T-cell (primary cell): ENCODE results near the gene TMEM229A. TPM values are rescaled to one million over a fixed set of nuclear protein-coding genes. Genes with fewer than 3 reads are reported as not detected.
"Not testable (repeated sequence)": the region's sequence is repeated elsewhere in the genome, so short reads cannot be mapped to it uniquely, and the experiment has no call there.

ENCODE experiments used
- ATAC-seq, 4 experiments: fragments of 200-7000 bp in 3 of 4; fragments of 150-1000 bp in 1 of 4; cut with Tn5 transposase; replicated peaks in 1 of 4; 1 replicate in 3 of 4; 2 replicates in 1 of 4; pipeline ENCODE4 v1.10.0; 2021; ENCODE audit warnings: moderate library complexity in 3 of 4, mild to moderate bottlenecking in 2 of 4, moderate number of reproducible peaks in 1 of 4
- CTCF ChIA-PET, 2 donors: fragments of 300-600 bp; sonication (Branson Sonifier 250); formaldehyde crosslinking; loops; one replicate each; lab custom pipeline; 2022; ENCODE audit warnings: antibody characterized with exemption in 2 of 2; lab: Charles Lee
- POLR2A ChIA-PET, 2 donors: fragments of 300-600 bp; sonication (Branson Sonifier 250); formaldehyde crosslinking; loops; one replicate each; lab custom pipeline; 2022; ENCODE audit warnings: antibody characterized with exemption in 2 of 2; lab: Charles Lee
- DNase-seq, 35 experiments: peaks; one replicate each; pipeline versions ENCODE4 v3.0.0 to v3.0.0-alpha.2; 2013 to 2023
- H3K27ac ChIP-seq: one replicate; pipeline ENCODE4 v1.5.1; 2013; ENCODE audit warnings: low read length
- H3K27me3 ChIP-seq, 2 experiments: replicated peaks in 1 of 2; 1 replicate in 1 of 2; 2 replicates in 1 of 2; pipeline versions ENCODE4 v1.6.1 to v1.7.0; 2013; ENCODE audit warnings: low read length in 1 of 2, mixed read lengths in 1 of 2; ENCODE audit not compliant: control insufficient read depth in 2 of 2, insufficient read depth in 2 of 2; ENCODE audit errors: extremely low read depth in 1 of 2
- H3K36me3 ChIP-seq, 2 donors: 1 replicate in 1 of 2; 2 replicates in 1 of 2; pipeline versions ENCODE4 v1.6.1 to v1.7.0; 2013; ENCODE audit warnings: low read length in 1 of 2; ENCODE audit not compliant: control insufficient read depth in 2 of 2, insufficient read depth in 1 of 2; ENCODE audit errors: extremely low read depth in 1 of 2
- H3K4me1 ChIP-seq, 2 experiments: 1 replicate in 1 of 2; 2 replicates in 1 of 2; pipeline versions ENCODE4 v1.6.1 to v1.7.0; 2013; ENCODE audit warnings: low read length in 2 of 2, mixed read lengths in 1 of 2; ENCODE audit not compliant: insufficient read depth in 2 of 2, control insufficient read depth in 1 of 2; ENCODE audit errors: extremely low read depth in 1 of 2
- H3K4me3 ChIP-seq, 2 donors: 1 replicate in 1 of 2; 2 replicates in 1 of 2; pipeline versions ENCODE4 v1.5.1 to v1.7.0; 2013; ENCODE audit warnings: mild to moderate bottlenecking in 2 of 2, low read length in 1 of 2, moderate library complexity in 1 of 2; ENCODE audit not compliant: control insufficient read depth in 1 of 2; ENCODE audit errors: extremely low read depth in 1 of 2
- H3K9me3 ChIP-seq: 2 replicates; pipeline ENCODE4 v1.7.0; 2013
- H3K27ac Mint-ChIP-seq, 2 donors: one replicate each; pipeline ENCODE4 v1.8.0; 2020 to 2021; ENCODE audit warnings: mild to moderate bottlenecking in 2 of 2, mixed read lengths in 2 of 2
- H3K27me3 Mint-ChIP-seq, 2 donors: one replicate each; pipeline ENCODE4 v1.8.0; 2021 to 2022; ENCODE audit warnings: mixed read lengths in 2 of 2
- H3K36me3 Mint-ChIP-seq: one replicate; pipeline ENCODE4 v1.8.0; 2021; ENCODE audit warnings: mixed read lengths
- H3K4me1 Mint-ChIP-seq, 3 donors: one replicate each; pipeline ENCODE4 v1.8.0; 2020 to 2022; ENCODE audit warnings: mixed read lengths in 3 of 3, mild to moderate bottlenecking in 1 of 3
- H3K4me3 Mint-ChIP-seq, 3 donors: one replicate each; pipeline ENCODE4 v1.8.0; 2020 to 2022; ENCODE audit warnings: mild to moderate bottlenecking in 3 of 3, mixed read lengths in 3 of 3, moderate library complexity in 3 of 3
- H3K9me3 Mint-ChIP-seq, 3 donors: one replicate each; pipeline ENCODE4 v1.8.0; 2020 to 2022; ENCODE audit warnings: mixed read lengths in 3 of 3
- WGBS: methylation state at CpG from one replicate; pipeline ENCODE4 v1.1.5; 2013; ENCODE audit warnings: missing lambda C conversion rate; ENCODE audit not compliant: insufficient coverage; 5-methylcytosine and 5-hydroxymethylcytosine counted together
- total RNA-seq, 35 experiments: library from RNA in 6 of 35; stranded (reverse) in 6 of 35; fragments of 120-200 nt in 1 of 35; gene quantifications; one replicate each; pipeline versions ENCODE4 v1.2.1 to v1.2.4 and lab custom pipeline; 2013 to 2026

TMEM229A gene
- total RNA-seq, 5 donors from 2014 or later (not counting 1 experiment from before 2014, with no cell fraction given) = not detected

DNA sequence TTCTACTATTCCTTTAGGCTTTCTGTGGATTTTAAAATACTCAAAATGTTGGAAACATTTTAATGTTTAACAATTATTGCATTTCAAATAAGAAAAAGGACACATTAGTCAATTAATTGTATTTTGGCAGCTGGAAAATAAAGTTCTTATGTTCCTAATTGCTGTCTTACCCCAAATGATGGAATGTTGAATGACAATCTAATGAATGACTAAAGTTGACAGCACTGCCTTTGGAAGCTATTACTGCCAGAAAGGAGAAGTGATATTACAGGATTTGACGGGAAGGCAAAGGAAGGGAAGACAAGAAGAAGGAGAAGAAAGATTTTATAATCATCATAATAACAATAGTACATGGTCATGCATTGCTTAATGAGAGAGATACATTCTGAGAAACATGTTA, 23.4 kb upstream of the TMEM229A start:
- WGBS = no CpG with 5 or more reads among the region's 1 CpG
- ChIA-PET CTCF (no interaction called here), POLR2A (interaction anchor here in 1 of 2 donors (0.6 kb wide), 1 partner anchor 1340 kb away, joined by 3 read pairs; no protein-coding TSS in a partner anchor)

DNA sequence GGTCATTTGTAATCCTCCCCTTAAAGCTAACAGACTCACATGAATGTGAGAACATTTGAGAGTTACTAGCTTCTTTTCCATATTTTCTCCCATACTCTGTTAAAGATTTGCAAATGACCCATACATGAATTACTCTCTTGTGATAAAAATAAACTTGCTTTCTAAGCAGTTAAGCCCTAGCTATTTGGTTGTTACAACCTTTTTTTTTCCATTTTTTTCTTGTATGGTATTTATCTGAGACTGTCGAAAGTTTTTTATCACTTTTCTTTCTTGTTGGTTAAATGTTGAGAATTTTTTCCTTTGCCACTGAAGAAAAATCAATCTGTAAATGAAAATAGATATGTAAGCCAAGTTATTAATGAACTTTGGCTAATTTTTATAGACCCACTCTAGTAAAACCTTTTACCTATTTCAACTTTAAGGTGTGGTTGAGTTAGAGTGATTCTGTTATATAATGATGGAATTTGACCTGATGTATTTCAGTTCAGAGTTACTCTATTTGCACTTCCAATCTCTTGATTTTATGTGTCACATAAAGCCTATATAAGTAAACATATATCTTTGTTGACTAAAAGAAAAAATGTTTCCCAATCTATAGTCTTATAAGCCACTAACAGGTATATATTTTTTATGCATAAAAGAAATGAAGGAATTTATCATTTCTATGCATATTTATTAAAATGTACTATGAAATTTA, 19.0 kb upstream of the TMEM229A start:
- H3K4me3 ChIP-seq = no peak overlapping the region
- CTCF ChIA-PET = no interaction called here
- H3K36me3 Mint-ChIP-seq = no peaks in the 10 kb centered on the region
- DNase-seq (no peak), ATAC-seq (no peak)
- H3K4me1 Mint-ChIP-seq = no peaks in the 10 kb centered on the region
- H3K27me3 Mint-ChIP-seq = no peaks in the 10 kb centered on the region
- WGBS = no CpG with 5 or more reads among the region's 1 CpG
- POLR2A ChIA-PET = no interaction called here
- H3K36me3 ChIP-seq = no peaks in the 10 kb centered on the region
- peaks cover 0 to 3% (median 0%) of the 10 kb centered on the region in 3 donors for H3K9me3 Mint-ChIP-seq
- H3K27ac ChIP-seq = no peak overlapping the region
- H3K27me3 ChIP-seq = no peaks in the 10 kb centered on the region
- H3K4me1 ChIP-seq = no peaks in the 10 kb centered on the region
- no peak overlapping the region for H3K4me3 Mint-ChIP-seq
- H3K27ac Mint-ChIP-seq = no peak overlapping the region
- H3K9me3 ChIP-seq = no peaks in the 10 kb centered on the region

More for the DNA sequence above, 23.4 kb upstream of the TMEM229A start:
- Mint-ChIP-seq H3K9me3 (no peaks in the 10 kb centered on the region), H3K4me1 (no peaks in the 10 kb centered on the region), H3K27me3 (no peaks in the 10 kb centered on the region), H3K27ac (no peak overlapping the region), H3K36me3 (no peaks in the 10 kb centered on the region), H3K4me3 (no peak overlapping the region)
- H3K27ac ChIP-seq = no peak overlapping the region
- H3K36me3 ChIP-seq = no peaks in the 10 kb centered on the region
- H3K9me3 ChIP-seq = no peaks in the 10 kb centered on the region
- DNase-seq (no peak), ATAC-seq (no peak)
- no peaks in the 10 kb centered on the region for H3K27me3 ChIP-seq
- no peak overlapping the region for H3K4me3 ChIP-seq
- H3K4me1 ChIP-seq = no peaks in the 10 kb centered on the region

DNA sequence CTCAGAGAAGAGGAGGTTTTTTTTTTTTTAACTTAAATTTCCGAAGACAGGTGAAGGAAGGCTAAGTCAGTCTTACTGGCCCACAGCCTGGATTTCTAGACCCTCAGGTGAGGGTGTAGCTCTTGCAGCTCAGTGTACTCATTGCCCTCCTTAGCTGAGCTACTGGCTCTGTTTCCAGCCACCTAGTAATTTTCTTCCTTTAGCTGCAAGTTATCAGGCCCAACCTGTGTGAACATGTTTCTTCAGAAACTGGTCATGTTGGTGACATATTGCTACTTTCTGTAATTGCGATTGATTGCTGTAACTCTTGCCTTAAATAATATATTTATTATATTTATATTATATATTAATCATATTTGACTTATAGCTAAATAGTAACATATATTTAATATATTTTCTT, 10.0 kb upstream of the TMEM229A start:
- no peaks in the 10 kb centered on the region for H3K4me1 ChIP-seq
- H3K27ac Mint-ChIP-seq = no peak overlapping the region
- no peaks in the 10 kb centered on the region for H3K36me3 Mint-ChIP-seq
- H3K36me3 ChIP-seq = no peaks in the 10 kb centered on the region
- no peak for DNase-seq
- H3K27me3 Mint-ChIP-seq = peaks cover 0 to 3% of the 10 kb centered on the region in 2 donors
- no peaks in the 10 kb centered on the region for H3K9me3 Mint-ChIP-seq
- H3K9me3 ChIP-seq = no peaks in the 10 kb centered on the region
- H3K4me1 Mint-ChIP-seq = no peaks in the 10 kb centered on the region
- POLR2A ChIA-PET = no interaction called here
- 60% methylated on average over 1 of the region's 2 CpGs for WGBS
- ATAC-seq = no peak
- H3K4me3 ChIP-seq = no peak overlapping the region
- H3K4me3 Mint-ChIP-seq = no peak overlapping the region
- H3K27me3 ChIP-seq = no peaks in the 10 kb centered on the region
- CTCF ChIA-PET = no interaction called here
- no peak overlapping the region for H3K27ac ChIP-seq

DNA sequence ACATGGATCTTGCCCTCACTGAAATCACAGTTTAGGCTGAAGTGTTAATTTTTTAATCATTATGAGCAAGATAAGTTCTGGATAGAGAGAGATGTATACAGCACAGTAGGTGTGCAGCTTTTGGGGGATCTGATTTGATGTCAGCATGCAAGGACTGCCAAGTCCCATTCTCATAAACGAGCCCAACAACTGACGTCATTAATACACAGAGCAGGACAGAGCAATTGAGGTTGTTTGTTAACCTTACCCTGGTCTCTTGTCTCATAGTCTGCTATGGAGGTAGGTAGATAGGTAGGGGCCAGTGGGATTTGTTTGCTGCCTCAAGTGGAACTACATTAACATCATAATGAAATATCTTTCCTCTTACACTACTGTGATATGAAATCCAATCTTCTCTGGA, 8.6 kb upstream of the TMEM229A start:
- Mint-ChIP-seq H3K27ac (no peak overlapping the region), H3K4me3 (no peak overlapping the region), H3K36me3 (no peaks in the 10 kb centered on the region), H3K27me3 (peaks cover 0 to 7% of the 10 kb centered on the region in 2 donors), H3K9me3 (peaks cover 0 to 2% (median 0%) of the 10 kb centered on the region in 3 donors), H3K4me1 (no peaks in the 10 kb centered on the region)
- H3K27ac ChIP-seq = no peak overlapping the region
- no peak overlapping the region for H3K4me3 ChIP-seq
- WGBS = no CpG with 5 or more reads among the region's 2 CpGs
- H3K4me1 ChIP-seq = no peaks in the 10 kb centered on the region
- ChIA-PET CTCF (no interaction called here), POLR2A (no interaction called here)
- DNase-seq (no peak), ATAC-seq (no peak)
- no peaks in the 10 kb centered on the region for H3K36me3 ChIP-seq
- H3K27me3 ChIP-seq = peaks cover 0 to 3% of the 10 kb centered on the region in 2 experiments
- no peaks in the 10 kb centered on the region for H3K9me3 ChIP-seq

DNA sequence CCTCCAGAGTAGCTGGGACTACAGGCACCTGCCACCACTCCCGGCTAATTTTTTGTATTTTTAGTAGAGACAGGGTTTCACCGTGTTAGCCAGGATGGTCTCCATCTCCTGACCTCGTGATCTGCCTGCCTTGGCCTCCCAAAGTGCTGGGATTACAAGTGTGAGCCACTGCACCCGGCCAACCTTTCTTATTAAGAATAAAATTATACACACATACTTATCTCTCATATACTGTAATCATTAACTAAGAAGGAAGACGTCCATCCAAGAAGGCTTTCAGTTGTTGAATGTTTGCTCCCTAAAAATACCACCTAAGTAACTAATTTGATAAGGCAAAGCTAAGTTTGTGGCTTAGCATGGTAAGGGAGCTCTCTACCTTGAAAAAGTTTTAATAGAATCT, 5.0 kb upstream of the TMEM229A start:
- H3K4me3 ChIP-seq, H3K36me3 Mint-ChIP-seq, H3K36me3 ChIP-seq, H3K4me1 Mint-ChIP-seq, H3K9me3 Mint-ChIP-seq, CTCF ChIA-PET, H3K4me3 Mint-ChIP-seq, H3K27ac Mint-ChIP-seq, ATAC-seq, H3K9me3 ChIP-seq, DNase-seq, POLR2A ChIA-PET, H3K4me1 ChIP-seq, H3K27ac ChIP-seq: not testable (repeated sequence)
- peaks cover 15 to 26% of the 10 kb centered on the region in 2 donors for H3K27me3 Mint-ChIP-seq
- peaks cover 2 to 11% of the 10 kb centered on the region in 2 experiments for H3K27me3 ChIP-seq
- WGBS = no CpG with 5 or more reads among the region's 5 CpGs

DNA sequence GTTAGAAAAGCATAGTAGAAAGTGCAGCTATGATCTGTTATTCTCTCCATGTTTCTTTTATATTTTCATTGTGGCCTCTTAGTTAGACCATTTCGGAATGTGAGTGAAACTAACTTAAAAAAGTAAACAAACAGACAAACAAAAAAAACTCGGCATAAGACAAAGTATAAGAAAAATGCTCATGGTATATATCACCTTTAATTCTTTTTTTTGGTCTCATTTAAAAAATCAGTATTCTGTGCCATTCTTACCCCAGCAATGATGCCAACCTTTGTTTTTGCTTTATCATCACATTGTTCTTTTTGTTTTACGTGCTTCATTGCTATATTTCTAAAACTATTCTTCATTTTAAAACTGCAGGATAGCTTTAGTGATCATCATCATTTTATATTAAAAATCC, 2.8 kb upstream of the TMEM229A start:
- no CpG with 5 or more reads among the region's 3 CpGs for WGBS
- H3K27ac ChIP-seq = no peak overlapping the region
- DNase-seq (no peak), ATAC-seq (no peak)
- Mint-ChIP-seq H3K4me1 (peaks cover 6 to 14% (median 13%) of the 10 kb centered on the region in 3 donors), H3K27me3 (peaks cover 31 to 39% of the 10 kb centered on the region in 2 donors), H3K9me3 (peaks cover 0 to 2% (median 0%) of the 10 kb centered on the region in 3 donors), H3K36me3 (no peaks in the 10 kb centered on the region), H3K27ac (no peak overlapping the region), H3K4me3 (no peak overlapping the region)
- ChIA-PET CTCF (no interaction called here), POLR2A (no interaction called here)
- H3K9me3 ChIP-seq = no peaks in the 10 kb centered on the region
- peaks cover 0 to 6% of the 10 kb centered on the region in 2 experiments for H3K4me1 ChIP-seq
- peaks cover 10 to 22% of the 10 kb centered on the region in 2 experiments for H3K27me3 ChIP-seq
- no peaks in the 10 kb centered on the region for H3K36me3 ChIP-seq
- H3K4me3 ChIP-seq = no peak overlapping the region
